LNCAP (cell line): ENCODE results near the gene THBD.

Experiments used
- TF ChIP-seq, protein P1 (sequence below): fragments of 450-650 bp; IDR thresholded peaks from 2 replicates; pipeline ENCODE4 v1.5.1; 2017; ENCODE audit warnings: mild to moderate bottlenecking

The THBD gene

DNA sequence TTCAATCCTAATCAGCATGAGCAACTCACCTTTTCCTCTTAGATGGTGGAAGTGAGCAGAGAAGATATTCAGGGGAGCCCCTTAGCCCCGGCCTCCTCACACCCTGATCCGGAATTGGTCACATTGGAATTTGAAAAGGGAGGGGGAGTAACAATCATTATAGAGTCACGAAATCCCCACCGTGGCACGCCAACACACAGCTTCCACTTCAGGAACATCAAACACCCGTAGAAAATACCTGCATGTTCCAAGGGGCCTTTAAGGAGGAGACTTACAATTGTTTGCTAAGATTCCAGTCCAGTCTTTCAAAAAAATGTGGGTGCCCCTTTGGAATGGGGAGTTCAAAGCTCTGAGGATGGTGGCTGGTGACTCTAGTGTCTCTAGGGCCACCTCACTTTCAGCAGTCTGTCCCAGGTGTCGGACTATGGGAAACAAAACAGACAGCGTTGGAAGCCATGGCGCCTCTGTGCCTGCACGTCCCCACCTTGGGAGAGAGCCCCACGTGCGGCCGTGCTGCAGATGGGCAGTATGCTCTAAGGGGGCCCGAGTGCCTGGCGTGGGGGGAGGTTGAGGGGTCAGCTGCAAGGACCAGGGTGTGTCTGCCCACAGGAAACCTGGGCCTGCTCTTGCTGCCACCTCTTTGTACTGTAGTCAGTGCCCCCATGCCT is 34.2 kb upstream of the THBD start:
- TF ChIP-seq, protein P1, sequence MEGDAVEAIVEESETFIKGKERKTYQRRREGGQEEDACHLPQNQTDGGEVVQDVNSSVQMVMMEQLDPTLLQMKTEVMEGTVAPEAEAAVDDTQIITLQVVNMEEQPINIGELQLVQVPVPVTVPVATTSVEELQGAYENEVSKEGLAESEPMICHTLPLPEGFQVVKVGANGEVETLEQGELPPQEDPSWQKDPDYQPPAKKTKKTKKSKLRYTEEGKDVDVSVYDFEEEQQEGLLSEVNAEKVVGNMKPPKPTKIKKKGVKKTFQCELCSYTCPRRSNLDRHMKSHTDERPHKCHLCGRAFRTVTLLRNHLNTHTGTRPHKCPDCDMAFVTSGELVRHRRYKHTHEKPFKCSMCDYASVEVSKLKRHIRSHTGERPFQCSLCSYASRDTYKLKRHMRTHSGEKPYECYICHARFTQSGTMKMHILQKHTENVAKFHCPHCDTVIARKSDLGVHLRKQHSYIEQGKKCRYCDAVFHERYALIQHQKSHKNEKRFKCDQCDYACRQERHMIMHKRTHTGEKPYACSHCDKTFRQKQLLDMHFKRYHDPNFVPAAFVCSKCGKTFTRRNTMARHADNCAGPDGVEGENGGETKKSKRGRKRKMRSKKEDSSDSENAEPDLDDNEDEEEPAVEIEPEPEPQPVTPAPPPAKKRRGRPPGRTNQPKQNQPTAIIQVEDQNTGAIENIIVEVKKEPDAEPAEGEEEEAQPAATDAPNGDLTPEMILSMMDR: no peak

DNA sequence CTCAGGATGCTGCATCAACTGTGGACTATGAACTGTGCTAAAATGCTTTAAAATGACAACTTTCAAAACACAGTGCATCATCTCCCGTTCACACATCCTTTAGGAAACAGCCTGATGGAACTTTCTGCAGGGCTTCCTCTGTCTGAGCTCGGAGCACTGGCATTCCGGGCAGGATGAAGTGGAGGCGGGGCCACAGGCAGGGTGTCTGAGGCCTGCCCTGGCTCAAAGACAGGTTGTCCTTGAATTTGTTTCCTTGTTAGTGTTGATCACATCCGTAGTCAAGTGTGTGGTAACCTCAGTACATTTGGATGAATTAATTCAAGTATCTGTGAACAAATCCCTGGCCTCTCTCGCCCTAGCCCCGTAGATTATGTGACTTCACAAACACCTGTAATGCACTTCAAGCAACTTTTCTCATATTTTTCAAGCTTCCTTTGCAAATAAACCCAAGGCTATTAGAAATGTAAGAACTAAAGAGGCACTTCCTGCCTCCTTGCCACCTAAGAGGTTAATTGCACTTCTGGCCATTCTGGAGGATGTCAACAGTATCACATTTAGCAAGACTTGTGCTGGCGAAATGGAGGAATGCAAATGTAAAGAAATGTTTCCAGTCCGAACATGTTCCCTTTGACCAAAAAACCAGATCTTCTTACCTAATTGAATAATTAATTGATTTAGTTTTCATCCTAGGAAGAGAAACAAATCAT is 33.5 kb upstream of the THBD start:
- TF ChIP-seq, protein P1: no peak

DNA sequence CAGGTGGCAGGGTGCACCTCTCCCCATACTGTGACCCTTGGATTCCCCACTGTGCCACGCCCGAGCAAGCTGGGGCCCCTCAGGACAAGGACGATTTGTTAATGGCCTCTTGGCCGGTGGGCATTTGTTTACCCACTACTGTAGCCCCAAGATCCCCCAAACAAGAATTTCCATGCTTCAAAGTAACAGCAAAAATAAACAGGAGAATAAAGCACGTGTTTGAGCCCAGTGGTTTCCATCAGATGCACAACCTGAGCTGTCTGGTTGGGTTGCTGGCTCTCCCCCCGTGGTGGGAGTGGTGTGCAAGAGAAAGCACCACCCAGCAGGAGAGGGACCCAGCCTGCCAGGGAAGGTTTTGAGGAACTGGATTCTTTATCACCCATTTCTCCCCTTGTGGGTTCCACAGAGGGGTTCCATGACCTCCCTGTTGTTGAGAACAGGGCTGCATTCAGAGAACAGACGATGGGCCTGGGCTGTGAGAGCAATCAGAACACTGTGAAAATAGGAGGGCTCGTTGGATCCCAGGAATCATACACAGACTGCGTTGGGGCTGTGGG is 31.9 kb upstream of the THBD start:
- TF ChIP-seq, protein P1: no peak

DNA sequence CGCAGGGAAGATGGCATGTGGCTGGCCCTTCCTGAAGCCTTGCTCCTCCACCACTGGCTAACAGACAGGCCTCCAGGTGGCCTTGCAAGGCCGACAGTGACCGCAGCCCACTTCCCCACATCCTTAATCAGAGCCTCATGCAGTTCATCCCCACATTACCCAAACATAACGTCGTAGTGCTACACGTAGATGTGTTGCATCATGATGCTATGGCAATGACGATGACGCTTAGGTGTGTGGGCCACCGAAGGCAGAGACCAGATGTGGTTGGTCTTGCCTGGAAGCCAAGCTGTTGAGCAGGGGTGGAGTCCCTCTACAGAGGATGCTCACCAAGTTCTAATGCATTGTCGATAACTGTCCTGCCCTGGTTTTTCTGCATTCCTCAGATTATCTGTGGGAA is 31.0 kb upstream of the THBD start:
- TF ChIP-seq, protein P1: no peak

DNA sequence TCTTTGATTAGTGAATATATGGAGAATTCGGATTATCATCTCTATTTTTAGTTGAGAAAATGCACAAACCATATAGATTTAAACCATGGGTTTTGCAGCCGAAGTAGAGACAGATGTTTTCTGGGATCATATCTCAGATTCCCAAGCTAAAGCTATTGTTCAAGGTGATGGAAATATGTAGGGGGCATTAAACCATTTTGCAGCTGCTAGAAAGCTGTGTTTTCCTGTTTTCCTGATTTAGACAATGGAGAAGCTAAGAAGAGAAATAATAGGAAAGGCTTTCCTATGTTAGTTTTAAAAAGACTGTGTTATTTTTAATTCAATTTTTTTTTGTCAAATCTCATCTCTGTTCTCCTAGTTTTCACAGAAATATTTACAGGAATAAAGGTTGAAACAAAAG is 30.5 kb upstream of the THBD start:
- TF ChIP-seq, protein P1: no peak

DNA sequence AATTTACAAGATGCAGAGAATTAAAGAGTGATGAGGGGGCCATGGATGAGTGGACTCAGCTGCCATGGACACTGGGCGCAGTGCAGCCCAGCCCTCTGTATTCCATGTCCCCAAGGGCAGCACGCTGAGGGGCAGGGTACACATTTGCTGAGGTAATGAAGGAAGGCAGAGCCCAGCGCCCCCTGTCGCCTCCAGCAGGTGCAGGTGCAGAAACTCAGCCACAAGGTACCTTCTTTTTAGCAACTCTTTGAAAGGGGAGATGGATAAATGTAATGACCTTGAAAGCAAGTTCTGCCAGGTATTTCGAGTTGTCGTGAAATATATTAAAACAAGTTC is 29.5 kb upstream of the THBD start:
- TF ChIP-seq, protein P1: peak; percentile 62

DNA sequence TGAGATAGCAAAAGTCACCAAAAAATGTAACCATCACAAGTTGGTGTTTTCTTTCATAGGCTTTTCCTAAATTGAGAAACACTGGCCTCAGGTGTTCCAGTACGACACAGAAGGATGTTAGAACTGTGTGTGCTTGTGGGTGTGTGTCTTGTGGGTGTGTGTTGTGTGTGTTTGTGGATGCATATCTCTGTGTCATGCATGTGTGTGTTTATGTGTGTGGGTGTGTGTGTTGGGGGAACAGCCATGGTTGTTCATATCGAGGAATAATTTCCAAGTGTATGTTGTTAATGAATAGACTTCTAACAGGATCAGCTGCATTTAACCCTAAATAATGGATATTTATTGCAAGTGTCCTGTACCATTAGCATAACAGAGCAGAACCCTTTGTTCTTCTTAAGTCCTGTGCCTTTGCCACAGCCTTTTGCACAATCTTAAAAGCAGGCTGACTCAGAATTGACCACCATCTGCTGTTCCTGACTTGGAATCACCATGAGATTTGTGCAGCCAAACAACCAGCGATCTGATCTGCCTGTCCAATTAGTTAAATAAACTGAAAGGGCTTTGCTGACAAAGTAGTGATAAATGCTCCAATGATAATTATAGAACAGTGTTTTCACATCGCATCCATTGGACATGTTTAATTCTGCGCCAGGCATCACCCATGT is 29.0 kb upstream of the THBD start:
- TF ChIP-seq, protein P1: no peak
